HT-29 (cell line): ENCODE results near the gene COX7C. TPM values are rescaled to one million over a fixed set of nuclear protein-coding genes. Genes with fewer than 3 reads are reported as not detected.
"Not testable (repeated sequence)": the region's sequence is repeated elsewhere in the genome, so short reads cannot be mapped to it uniquely, and the experiment has no call there.

Experiments used
- DNase-seq: peaks from one replicate; pipeline ENCODE4 v3.0.0-alpha.2; 2015; ENCODE audit warnings: low spot score
- total RNA-seq: library from RNA; depleted of rRNA; stranded (reverse); fragments of >200 nt; shearing (Covaris generic); gene quantifications from 2 replicates; pipeline ENCODE4 v1.2.3, GENCODE V29; 2014; rRNA removed

Gene COX7C
- 243 and 269 TPM in 2 replicates for total RNA-seq

DNA sequence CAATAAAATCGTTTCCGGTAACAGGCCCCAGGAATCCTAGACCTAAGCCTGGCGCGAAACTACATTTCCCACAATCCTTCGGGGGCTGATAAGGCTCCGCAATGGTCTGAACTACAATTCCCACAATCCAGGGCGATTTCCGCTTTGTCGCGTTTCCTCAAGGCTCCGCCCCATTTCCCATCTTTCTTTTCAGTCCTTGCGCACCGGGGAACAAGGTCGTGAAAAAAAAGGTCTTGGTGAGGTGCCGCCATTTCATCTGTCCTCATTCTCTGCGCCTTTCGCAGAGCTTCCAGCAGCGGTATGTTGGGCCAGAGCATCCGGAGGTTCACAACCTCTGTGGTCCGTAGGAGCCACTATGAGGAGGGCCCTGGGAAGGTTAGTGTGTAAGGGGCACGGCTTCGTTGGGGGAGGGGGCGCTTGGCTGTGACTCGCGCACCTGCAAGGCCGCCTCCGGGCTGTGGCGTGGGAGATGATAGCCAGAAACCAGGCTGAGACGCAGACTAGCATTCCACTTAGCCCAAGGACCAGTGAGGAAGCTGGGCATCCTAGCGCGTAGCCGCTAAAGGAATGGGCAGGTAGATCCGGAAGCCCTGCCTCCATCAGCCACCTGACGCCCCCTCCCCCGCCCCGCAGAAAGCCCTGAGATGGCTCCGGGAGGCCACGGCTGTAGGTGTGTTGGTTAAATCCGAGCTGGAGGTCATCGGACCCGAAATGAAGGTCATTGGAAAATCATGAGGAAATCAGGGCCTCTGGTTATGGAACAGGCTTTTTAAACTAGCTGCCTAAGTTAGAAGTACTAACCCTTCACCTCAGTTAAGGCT, at the start of gene COX7C:
Gene COX7C (plus strand): TSS at position 186 of the 821 bp plus-strand sequence. CDS start 115 bp downstream, at position 301.
- DNase-seq: peak; percentile 99

- not testable (repeated sequence) for DNase-seq
These were observed 48.0 kb upstream of the COX7C start for GRCh38 chr5:86569522-86570426.

- no peak for DNase-seq
These were observed 47.2 kb upstream of the COX7C start for GRCh38 chr5:86570427-86571083.

GRCh38 chr5:86571109-86571508, 46.6 kb upstream of the COX7C start:
- not testable (repeated sequence) for DNase-seq

GRCh38 chr5:86572825-86573517, 44.8 kb upstream of the COX7C start:
- no peak for DNase-seq

- DNase-seq: no peak
These were observed 38.2 kb upstream of the COX7C start for GRCh38 chr5:86579502-86579901.

- no peak for DNase-seq
These were observed 21.3 kb upstream of the COX7C start for GRCh38 chr5:86596476-86596875.

DNA sequence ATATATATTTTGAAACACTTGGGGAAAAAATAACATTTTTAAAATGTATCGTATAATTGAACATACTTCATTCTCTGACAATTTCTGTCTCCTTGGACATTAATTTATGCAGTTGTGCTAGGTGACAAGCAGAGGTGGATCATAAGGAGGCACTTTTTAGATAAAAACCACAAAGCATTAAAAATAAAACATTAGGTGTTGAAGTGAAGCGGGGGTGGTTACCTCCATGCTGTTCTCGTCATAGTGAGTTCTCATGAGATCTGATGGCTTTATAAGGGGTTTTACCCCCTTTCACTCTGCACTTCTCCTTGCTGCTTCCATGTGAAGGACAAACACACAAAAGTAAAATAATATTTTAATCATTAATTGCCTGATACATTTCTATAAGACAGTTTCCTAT, 11.9 kb upstream of the COX7C start:
- no peak for DNase-seq

DNA sequence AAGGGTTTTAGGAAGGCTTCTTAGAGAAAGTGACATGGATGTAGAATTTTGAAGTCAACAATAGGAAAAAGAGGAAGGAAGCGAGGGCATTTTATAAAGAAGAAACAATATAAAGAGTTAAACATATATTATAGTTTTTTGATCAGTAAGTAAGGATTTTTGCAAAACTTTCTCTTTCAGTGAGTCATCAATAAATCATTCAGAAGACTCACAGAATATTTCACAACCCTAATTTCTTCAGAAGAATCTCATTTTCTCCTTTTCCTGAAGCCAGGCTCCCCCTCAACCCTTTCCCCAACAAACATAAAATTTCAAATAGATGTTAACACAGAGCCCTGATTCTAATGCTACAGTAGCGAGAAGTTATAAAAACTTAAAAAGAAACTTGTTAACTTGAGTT, 4.3 kb upstream of the COX7C start:
- DNase-seq: no peak

- DNase-seq: no peak
These were observed 409 bp upstream of the COX7C start for GRCh38 chr5:86617309-86617755.

DNA sequence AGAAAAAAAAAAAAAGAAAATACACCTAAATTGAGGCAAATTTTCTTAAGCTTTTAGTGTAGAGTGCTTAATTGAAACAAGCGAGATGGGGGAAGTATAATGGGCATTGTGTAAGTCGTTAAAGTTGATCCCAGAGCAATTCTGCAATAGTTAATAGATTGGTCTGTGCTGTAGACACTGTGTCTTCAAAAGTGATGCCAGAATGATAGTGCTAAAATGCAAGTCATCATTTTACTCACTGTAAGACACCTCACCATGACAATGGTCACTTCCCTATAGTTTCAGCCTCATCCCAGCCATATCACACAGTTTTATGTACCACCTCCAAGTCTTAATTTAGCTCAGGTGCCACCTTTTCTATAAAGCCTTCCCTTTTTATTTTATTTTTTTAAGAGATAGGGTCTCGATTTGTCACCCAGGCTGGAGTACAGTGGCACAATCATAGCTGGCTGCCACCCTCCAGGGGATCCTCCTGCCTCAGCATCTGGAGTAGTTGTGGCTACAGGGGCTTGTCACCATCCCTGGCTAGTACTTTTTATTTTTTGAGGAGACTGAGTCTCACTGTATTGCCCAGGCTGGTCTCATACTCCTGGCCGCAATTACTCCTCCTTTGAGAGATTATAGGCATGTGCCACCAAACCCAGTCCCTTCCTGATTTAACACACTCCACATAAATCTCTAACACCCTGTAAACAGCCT, 6.2 kb downstream of the COX7C start:
- DNase-seq: no peak

GRCh38 chr5:86625148-86625547, 7.4 kb downstream of the COX7C start:
- no peak for DNase-seq

DNA sequence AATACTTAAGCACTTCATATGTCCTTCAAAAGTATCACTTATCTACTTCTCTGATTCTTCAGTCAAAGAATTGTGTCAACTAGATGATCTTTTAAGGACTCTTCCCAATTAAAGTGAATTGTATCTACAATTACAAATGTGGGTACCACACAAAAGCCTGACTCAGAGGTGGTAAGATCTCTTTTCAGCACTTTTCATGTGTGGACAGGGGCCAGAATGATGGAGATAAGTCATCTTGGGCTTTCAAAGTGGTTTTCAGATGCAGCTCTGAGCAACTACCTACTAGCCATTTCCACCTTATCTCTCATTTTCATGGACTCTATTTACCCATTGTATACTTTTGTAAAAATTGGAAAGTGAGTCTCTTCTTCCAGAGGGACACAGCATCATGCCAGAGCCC, 8.4 kb downstream of the COX7C start:
- no peak for DNase-seq

- DNase-seq: no peak
These were observed 13.4 kb downstream of the COX7C start for GRCh38 chr5:86631165-86631564.

- no peak for DNase-seq
These were observed 23.3 kb downstream of the COX7C start for GRCh38 chr5:86640998-86641397.

DNA sequence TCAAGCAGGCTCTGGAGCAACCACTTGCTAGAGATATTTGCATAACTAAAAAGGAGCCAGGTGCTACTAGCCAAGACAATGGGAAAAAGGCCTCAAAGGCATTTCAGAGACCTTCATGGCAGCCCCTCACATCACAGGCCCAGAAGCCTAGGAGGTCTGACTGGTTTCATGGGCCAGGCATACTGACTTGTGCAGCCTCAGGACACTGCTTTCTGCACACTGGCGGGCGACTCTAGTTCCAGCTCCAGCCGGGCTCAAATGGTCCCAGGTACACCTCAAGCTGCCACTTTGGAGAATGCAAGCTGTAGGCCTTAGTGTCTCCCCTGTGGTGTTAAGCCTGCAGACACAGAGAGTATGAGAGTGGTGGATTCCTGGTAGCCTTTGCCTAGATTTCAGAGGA, 27.1 kb downstream of the COX7C start:
- DNase-seq: no peak

DNA sequence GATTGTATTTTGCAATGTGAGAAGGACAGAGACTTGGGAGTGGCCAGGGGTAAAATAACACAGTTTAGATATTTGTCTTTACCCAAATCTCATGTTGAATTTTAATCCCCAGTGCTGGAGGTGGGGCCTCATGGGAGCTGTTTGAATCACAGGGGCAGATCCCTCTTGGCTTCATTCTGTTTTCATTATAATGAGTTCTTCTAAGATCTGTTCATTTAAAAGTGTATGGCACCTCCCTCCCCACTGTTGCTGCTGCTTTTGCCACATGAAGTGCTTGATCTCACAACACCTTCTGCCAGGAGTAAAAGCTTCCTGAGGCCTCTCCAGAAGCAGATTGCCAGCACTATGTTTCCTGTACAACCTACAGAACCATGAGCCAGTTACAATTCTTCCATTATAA, 28.1 kb downstream of the COX7C start:
- no peak for DNase-seq

DNA sequence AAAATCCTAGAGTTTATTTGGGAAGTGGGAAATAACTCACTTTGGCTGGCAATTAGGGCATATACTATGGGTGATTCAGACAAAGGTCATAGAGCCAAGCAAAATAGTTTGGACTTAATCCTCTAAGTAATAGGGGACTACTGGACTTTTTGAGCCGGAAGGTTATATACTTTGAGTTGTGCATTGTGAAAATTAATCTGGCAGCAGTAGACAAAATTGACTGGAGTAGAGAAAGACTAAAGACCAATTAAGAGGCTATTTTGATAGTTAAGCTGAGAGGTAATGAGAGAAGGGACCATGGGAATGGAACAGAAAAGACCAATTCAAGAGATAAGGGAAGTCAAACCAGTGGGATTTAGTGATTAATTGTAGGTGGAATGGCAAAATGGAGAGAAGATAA, 28.9 kb downstream of the COX7C start:
- DNase-seq: no peak

- no peak for DNase-seq
These were observed 32.2 kb downstream of the COX7C start for GRCh38 chr5:86649832-86650505.

GRCh38 chr5:86660771-86661170, 43.0 kb downstream of the COX7C start:
- not testable (repeated sequence) for DNase-seq
